Heart left ventricle (tissue), 13 donors: ENCODE measurements around the gene CDT1.

ENCODE experiments used
- POLR2A ChIP-seq, 2 donors: fragments of 450-650 bp; IDR thresholded peaks; one replicate each; pipeline ENCODE4 v1.6.1; 2017; ENCODE audit warnings: antibody characterized with exemption in 2 of 2, mild to moderate bottlenecking in 2 of 2, moderate library complexity in 2 of 2
- TF ChIP-seq, protein P1 (sequence below), 12 donors: fragments of 200-600 bp; sonication (generic) in 4 of 12; IDR thresholded peaks; one replicate each; pipeline versions ENCODE4 v1.5.0 to v1.8.0; 2018 to 2022; ENCODE audit warnings: antibody characterized with exemption in 12 of 12, mild to moderate bottlenecking in 5 of 12
- donor health status: ischemic (EF 13 %, LVEDD 7.1; RV severe dilation, severe dysfunction).
- donor health status: DM: no; HTN: yes; CAD: no.
- donor health status: DM: no; HTN: no; CAD: no.
- donor health status: ischemic (EF 25% LVEDD 6.9; RV normal size, moderate dysfunction).
- donor health status: ischemic (EF 25% LVEDD 5.7; RV mildly dilated, moderate dysfunction).
- donor health status: ischemic (EF 35%, LVEDD 5.7; RV mildly dilated, moderate dysfunction).
- donor health status: nonischemic (EF 11% LVEDD 7.7; RV severe dilation, severe dysfunction).
- donor health status: DM: yes; HTN: yes; CAD: no.
- donor health status: PGD.
- donor health status: ischemic (EF 29% LVEDD 5.4; RV normal size, mild dysfunction).
- donor health status: nonischemic (EF 23%, LVEDD 6.1; RV moderate dilation, normal function).

DNA sequence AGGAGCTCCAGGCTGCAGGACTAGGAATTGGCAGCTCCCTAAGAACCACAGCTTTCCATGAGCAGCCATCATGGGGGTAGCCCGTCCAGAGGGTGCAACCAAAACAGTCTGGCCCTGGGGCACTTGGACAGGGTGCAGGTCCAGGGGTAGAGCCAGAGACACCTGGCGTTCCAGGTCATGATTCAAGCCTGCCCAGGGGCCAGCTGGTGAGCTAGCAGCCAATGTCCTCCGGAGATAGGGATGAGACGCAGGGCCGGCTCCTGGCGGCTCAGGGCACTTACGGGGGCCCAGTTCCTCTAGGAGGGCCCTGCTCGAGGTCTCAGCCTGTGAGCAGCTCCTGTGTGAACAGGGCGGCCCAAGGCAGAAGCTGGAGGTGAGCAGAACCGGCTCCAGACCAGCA lies 40.6 kb upstream of the CDT1 start:
- TF ChIP-seq, protein P1, sequence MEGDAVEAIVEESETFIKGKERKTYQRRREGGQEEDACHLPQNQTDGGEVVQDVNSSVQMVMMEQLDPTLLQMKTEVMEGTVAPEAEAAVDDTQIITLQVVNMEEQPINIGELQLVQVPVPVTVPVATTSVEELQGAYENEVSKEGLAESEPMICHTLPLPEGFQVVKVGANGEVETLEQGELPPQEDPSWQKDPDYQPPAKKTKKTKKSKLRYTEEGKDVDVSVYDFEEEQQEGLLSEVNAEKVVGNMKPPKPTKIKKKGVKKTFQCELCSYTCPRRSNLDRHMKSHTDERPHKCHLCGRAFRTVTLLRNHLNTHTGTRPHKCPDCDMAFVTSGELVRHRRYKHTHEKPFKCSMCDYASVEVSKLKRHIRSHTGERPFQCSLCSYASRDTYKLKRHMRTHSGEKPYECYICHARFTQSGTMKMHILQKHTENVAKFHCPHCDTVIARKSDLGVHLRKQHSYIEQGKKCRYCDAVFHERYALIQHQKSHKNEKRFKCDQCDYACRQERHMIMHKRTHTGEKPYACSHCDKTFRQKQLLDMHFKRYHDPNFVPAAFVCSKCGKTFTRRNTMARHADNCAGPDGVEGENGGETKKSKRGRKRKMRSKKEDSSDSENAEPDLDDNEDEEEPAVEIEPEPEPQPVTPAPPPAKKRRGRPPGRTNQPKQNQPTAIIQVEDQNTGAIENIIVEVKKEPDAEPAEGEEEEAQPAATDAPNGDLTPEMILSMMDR (IDR thresholded peaks at IDR 0.05), result no peak
- TF ChIP-seq POLR2A (IDR thresholded peaks at IDR 0.05), result no peak
